HT1080 (cell line): ENCODE measurements around the gene ADGRB2. TPM values are rescaled to one million over a fixed set of nuclear protein-coding genes. Genes with fewer than 3 reads are reported as not detected.

Experiments used
- DNase-seq: peaks from one replicate; pipeline ENCODE4 v3.0.0-alpha.2; 2015; ENCODE audit warnings: low read depth
- total RNA-seq: library from RNA; depleted of rRNA; stranded (reverse); fragments of >200 nt; shearing (Covaris generic); gene quantifications from 2 replicates; pipeline ENCODE4 v1.2.3, GENCODE V29; 2014

Gene ADGRB2
- total RNA-seq, 1 experiment from 2014 or later = 14.1 TPM

- peak; percentile 37 for DNase-seq
Measured at GRCh38 chr1:31765041-31765467, 914 bp upstream of the ADGRB2 start.

- no peak for DNase-seq
Measured at GRCh38 chr1:31763671-31764311, 349 bp downstream of the ADGRB2 start.

- peak; percentile 83 for DNase-seq
Measured at GRCh38 chr1:31762726-31763670, 1.1 kb downstream of the ADGRB2 start.

- DNase-seq = no peak
Measured at GRCh38 chr1:31762323-31762722, 1.8 kb downstream of the ADGRB2 start.

GRCh38 chr1:31761883-31762282 is 2.3 kb downstream of the ADGRB2 start:
- DNase-seq = peak; percentile 49

GRCh38 chr1:31760471-31761470 is 3.4 kb downstream of the ADGRB2 start:
- peak; percentile 66 for DNase-seq

- DNase-seq = no peak
Measured at GRCh38 chr1:31759298-31760023, 4.7 kb downstream of the ADGRB2 start.

GRCh38 chr1:31758823-31759222 is 5.3 kb downstream of the ADGRB2 start:
- DNase-seq = no peak

GRCh38 chr1:31757989-31758388 is 6.2 kb downstream of the ADGRB2 start:
- DNase-seq = no peak

- no peak for DNase-seq
Measured at GRCh38 chr1:31757204-31757679, 6.9 kb downstream of the ADGRB2 start.

- DNase-seq = no peak
Measured at GRCh38 chr1:31756578-31756977, 7.6 kb downstream of the ADGRB2 start.

GRCh38 chr1:31755850-31756492 is 8.2 kb downstream of the ADGRB2 start:
- DNase-seq = no peak

GRCh38 chr1:31755197-31755611 is 8.9 kb downstream of the ADGRB2 start:
- no peak for DNase-seq

GRCh38 chr1:31754397-31754796 is 9.7 kb downstream of the ADGRB2 start:
- no peak for DNase-seq

- no peak for DNase-seq
Measured at GRCh38 chr1:31753707-31754349, 10.3 kb downstream of the ADGRB2 start.

GRCh38 chr1:31752952-31753475 is 11.1 kb downstream of the ADGRB2 start:
- no peak for DNase-seq

GRCh38 chr1:31752258-31752657 is 11.9 kb downstream of the ADGRB2 start:
- no peak for DNase-seq

GRCh38 chr1:31751822-31752241 is 12.3 kb downstream of the ADGRB2 start:
- DNase-seq = no peak
